GM19238 (cell line): Measurements from ENCODE around the gene DGKI.
"Not testable (repeated sequence)": the region's sequence is repeated elsewhere in the genome, so short reads cannot be mapped to it uniquely, and the experiment has no call there.

ENCODE experiments used
- DNase-seq: peaks from one replicate; pipeline ENCODE4 v3.0.0; 2011; ENCODE audit warnings: low spot score; ENCODE audit not compliant: insufficient read length

DGKI gene

DNA sequence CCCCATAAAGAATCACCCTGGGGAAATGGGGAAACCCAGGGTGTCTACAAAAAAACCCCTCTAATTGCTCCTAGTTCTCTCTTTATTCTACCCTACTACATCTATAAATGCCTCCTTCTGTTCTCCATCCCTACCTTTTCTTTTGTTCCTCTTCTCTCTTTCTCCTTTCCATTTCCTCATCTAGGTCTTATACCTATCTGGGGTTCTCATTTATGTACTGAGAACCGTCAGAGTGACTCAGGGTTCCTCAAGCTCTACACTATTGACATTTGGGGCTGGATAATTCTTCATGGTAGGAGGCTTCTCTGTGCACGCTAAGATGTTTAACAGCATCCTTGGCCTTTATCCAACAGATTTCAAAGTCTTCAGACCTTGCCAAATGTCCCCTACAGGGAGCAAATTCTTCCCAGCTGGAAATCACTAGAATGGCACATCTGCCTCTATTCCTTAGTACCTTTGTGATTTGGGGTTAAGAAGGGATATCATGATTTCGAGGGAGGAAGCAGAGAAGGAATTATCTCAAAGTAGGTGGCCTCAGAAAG is 365.9 kb downstream of the DGKI start:
- DNase-seq = no peak

DNA sequence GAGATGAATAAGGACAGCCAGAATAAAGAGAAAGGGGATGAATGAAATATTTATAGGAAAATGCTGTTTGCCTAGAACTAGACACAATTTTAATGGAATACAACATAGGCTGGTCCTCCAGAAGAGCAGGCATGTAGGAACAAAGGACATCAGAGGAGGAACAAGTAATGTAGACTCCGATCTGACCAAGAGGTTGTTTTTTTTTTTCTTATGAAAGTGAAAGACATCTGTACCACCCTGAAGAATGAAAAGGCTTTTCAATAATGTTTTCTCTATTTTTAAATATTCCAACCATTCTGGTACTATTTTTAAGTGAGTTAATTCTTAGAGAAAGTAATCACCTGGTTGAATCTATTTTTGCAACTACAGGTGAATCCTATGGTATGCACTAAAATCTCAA is 366.4 kb downstream of the DGKI start:
- no peak for DNase-seq

DNA sequence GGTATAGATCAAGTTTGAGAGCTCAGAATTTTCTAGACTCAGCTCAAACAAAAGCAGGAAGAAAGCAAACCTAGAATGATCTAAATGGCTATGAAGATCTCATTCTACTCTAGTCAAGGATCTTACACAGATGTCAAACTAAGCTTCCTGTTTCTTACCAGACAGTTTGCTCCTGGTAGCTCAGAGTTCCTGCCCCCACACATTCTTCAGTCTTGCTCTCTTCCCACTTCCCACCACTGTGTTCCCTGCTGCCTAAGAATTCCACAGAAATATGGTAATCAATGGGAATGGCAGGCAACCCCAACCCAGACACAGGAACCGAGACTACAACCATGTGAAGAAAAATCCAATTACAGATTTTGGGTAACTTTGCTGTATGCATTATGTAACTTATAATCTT is 369.8 kb downstream of the DGKI start:
- DNase-seq = no peak

DNA sequence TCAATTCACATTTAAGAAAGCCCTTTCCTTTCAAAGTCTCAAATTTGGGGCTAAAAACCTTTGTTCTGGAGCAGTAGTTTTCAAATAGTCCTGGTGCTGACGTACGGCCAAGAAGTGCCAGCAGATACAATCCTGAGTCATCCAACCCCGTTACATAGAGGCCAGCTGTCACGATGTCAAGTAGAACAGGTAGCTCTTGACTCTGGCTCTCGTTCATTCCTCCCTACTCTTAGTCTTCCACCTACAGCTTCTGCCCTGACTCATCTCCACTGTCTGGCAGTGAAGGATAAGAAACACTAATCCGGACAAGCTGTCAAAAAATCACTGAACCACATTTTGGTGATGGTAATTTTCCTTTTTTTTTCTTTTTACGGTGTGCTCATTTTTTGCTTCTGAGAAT is 370.8 kb downstream of the DGKI start:
- DNase-seq = no peak

DNA sequence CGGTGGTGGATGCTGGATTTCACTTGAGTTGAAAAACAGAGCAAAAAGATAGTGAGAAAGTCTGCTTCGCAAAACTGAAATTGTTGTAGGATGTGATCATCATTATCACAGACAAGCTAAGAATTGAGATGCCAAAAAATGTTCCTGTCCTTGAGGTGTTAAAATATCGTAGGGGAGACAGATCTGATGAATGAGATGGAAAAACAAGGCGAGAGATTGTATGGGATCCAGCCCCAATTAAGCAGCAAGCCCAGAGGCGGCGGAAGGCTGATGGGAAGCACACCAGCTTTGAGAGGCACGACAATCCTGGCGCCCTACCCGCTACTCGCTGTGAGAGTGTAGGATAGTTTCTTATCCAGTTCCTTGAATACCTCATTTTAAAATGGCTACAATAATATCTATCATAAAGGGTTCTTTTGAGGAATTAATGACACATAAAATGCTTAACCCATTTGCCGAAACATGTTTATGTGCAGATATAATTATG is 372.2 kb downstream of the DGKI start:
- no peak for DNase-seq

DNA sequence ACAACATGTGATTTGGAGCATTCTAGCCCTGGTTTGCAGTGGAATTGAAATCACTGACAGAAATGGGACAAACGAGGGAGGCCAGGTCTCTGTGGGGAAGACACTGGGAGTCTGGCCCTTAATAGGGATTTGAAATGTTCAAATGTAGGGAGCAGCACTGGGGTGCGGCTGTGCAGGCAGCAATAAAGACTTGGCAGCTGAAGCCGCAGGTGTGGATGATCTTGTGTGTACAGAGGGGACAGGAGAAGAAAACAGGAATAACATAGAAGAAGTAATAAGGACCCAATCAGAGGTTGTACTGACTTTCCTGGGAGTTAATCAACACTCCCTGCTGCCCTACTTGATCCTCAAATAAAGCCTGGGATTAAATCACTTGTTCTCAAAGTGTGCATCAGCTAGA is 375.6 kb downstream of the DGKI start:
- DNase-seq = no peak

DNA sequence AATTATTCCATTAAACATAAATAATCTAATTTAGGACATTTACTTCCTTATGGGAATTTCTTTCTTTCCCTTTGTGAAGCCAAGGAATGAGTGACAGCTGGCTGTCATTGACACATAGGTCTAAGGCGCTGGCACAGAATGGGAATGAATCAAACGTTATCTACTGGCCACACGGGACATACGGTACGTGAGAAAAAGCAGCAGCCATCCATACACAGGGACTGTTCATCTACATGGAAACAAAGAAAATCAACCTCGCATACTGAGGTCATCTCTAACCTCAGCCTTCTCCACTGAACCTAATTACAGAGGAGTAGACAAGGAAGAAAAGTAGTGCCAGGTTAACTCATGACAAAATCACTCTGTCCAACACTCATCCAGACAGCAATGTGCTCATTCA is 376.9 kb downstream of the DGKI start:
- no peak for DNase-seq

DNA sequence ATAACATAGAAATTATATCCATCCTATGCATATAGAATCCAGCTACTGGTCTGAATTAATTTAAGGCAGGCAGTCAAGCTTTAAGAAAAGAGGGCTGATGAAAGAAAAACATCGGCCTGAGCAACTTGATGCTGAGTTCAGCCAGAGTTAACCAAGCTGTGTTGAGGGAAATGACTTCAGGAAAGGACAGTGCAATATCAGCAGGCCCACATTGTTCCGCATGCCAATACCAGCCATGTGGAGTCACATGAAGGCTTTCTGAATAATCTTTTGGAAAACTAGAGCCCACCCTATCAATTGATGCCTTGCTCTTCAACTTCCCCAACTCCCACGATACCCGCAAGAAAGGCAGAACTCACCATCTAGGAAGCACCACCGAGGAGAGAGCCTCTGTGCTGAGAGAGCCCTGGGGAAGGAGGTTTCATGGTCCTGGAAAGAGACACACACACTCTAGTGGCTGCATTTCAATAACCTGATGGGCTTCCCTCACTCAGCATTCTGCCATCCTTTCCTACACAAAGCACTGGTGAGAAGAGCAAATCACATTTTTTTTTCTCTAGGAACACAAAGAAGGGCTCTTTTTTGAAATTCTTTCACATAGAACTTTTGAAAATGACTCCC is 377.5 kb downstream of the DGKI start:
- DNase-seq = no peak

DNA sequence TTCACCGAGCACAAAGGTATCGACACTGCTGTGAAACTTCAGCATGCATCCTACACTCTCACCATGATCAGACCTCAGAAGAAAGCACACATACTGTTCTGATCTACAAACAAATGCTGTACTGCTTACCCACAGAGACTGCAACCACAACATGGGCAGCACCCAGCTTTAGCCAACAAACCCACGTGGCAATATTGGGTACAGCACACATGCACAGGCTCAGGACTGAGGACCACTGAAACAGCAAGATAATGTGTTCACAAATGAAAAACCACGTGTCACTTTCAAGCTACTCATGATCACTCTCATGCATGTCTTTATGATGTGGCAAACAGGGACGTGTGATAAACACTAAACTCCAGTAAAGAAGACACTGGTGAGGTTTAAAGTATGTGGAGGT is 383.9 kb downstream of the DGKI start:
- no peak for DNase-seq

DNA sequence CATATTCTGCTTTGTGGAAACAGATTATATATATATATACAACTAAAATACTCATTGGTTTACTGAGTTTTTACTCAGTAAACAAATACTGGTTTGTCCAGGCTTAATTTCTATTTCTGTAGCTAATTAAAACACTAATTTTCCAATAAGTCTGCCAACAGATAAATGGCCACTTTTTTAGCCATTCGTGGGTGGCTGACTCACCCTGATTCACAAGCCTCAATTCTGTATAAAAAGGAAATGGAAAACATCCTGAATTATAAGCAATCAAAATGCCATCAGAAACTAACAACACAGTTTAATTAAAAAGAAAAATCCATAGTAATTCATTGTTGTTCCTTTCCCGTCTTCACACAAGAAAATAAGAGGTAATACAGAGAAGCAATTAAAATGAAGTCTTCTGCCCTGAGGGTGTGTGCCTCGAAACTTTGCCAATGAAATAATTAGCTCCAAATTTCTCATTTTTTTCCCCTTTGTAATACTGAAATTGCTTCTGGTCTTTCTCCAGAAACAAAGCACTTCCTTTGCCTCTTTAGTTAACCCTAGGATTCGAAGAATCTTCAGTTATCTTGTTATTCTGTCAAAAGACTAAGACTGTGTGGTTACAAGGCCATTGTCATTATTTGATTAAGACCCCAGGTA is 384.6 kb downstream of the DGKI start:
- DNase-seq = no peak

DNA sequence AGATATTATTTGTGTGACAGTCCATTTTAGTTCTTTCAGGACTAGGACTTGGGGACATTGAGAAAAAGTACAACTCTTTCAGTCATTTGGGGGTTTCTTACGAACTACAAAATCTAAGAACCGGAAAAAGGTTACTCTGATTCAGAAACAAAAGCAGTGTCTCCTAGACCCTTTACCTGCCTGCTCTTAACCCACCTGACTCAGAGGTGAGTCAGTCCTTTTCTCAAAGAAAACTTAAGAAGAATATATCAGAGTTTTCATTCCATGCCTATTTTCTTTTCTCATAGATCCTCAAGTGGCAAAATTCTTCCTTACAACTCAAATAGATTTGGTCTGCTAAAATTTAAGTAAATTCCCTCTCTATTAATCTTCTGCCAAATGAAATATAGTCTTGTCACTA is 388.4 kb downstream of the DGKI start:
- no peak for DNase-seq

DNA sequence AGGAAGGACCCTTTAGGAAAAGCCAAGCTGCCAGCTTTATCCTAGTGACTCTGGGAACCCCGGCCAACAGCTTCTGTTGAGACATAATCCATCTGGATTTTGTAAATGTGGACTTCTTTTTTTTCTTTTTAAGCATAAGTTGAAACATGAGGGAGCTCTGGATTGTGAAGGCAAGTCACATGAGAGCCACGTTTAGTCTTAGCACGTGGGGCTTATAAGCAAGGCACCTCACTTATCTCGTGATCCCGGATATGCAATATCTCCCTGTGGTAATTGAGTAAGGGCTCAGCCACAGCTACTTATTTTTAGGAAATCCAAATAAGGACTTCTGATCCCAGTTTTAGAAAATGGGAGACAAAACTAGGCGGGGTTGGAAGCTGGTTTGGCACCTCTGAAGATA is 392.0 kb downstream of the DGKI start:
- no peak for DNase-seq

DNA sequence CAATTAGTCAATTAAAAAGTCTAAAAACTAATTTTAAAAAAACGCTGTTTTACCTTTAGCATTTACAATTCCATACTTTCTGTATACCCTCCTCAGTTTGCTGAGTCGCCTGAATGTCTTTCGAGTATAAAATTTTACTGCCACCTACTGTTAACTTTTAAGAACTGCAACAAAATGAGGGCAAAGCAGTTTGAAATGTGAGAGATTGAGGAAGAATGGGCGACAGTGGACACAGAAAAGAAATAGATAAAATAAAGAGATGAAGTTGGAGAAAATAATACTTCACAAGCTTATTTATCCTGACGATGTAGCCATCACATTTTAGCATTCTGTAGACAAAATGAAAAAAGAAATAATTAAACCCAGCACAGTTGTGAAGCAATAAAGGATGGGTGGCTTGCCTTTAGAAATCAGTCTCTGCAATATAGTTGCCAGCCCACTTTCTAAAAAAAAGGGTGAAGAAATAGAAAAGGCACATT is 392.5 kb downstream of the DGKI start:
- DNase-seq = no peak

DNA sequence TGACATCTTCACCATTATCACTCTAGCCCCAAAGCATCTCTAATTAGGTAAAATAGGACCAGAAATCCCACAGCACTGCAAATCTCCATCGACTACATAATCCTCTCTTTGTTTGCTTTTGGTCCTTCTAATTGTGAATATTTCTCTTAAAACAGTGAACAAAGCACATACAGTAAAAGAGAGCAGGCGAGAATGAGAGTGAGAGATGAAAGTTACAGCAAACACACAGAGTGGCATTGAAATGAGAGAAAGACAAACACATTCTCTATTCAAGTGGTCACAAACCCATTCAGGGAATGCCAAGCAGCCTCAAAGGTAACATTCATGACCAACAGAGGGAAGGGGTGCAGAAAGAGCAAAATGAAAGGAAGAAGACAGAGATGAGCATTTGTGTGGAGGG is 393.4 kb downstream of the DGKI start:
- DNase-seq = no peak

DNA sequence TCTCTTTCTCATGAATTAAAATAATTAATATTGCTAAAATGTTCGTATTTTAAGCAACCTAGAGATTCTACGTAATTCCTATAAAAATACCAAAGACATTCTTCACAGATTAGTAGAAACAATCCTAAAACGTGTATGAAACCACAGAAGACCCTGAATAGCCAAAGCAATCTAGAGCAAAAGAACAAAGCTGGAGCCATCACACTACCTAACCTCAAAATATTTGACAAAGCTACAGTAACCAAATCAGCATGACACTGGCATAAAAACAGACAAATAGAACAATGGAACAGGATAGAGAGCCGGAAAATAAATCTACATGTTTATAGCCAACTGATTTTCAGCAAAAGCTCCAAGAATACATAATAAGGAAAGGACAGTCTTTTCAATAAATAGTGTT is 397.8 kb downstream of the DGKI start:
- no peak for DNase-seq

DNA sequence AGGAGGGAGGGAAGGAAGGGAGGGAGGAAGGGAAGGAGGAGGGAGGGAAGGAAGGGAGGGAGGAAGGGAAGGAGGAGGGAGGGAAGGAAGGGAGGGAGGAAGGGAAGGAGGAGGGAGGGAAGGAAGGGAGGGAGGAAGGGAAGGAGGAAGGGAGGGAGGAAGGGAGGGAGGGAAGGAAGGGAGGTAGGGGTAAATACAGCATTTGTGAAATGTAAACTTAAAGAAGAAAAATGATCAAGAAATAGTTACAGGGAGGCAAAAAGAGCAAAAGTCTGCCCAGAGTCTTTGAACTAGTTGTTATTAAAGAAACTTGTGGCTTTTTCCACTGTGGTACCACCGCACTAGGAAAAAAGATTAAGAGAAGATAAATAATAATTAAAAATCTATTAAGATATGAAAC is 398.2 kb downstream of the DGKI start:
- not testable (repeated sequence) for DNase-seq

DNA sequence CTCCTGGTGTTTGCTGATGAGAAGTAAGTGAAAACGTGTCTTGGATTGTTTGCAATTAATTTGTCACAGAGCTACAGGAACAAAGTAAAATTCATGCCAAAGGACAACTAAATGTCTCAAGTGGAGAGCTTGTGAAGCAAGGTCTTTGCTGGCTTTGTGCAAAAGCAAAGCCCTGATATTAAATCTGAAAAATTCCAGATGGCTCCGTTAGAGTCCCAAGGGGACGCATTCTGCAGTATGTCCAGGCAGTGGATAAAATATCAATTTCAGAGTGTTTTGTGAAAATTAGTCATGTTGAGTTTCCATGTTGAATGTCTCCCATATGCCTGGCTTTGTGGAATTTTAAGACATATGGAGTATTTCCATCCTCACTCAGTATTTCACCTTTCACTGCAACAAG is 400.7 kb downstream of the DGKI start:
- DNase-seq = no peak

DNA sequence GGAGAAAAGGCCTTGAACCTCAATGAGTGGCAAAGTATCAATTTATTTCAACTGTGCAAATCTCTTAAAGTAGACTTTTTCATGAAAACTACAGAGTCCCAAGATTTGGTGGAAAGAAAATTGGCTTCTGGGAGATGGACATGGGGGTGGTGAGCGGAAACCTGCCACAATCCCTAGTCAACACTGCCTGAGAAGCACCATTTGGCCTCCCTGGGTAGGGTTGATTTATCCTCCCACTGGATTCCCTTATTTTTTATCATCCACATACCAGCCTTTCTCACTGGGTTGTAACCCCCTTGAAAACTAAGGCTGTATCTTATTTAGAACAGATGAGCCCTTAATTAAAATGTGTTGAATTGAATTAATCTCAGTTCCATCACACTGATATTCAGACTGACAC is 401.5 kb downstream of the DGKI start:
- DNase-seq = no peak

DNA sequence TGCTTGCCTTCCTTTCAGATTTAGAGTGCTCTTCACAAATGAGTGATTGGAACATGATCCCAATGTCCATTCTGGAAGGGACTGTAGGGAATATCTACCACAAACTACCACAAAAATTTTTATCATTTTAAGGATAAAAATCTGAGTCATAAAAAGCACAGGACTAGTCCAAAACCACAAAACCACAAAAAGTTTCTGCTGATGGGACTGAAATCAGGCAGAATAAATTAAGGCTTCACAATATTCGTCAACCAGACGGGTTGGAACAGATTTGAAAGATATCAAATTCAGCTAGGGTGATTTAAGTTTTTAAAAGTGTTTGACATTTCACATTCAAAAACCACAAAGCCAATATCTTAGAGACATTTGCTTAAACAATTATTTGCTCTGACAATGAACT is 403.2 kb downstream of the DGKI start:
- DNase-seq = no peak

DNA sequence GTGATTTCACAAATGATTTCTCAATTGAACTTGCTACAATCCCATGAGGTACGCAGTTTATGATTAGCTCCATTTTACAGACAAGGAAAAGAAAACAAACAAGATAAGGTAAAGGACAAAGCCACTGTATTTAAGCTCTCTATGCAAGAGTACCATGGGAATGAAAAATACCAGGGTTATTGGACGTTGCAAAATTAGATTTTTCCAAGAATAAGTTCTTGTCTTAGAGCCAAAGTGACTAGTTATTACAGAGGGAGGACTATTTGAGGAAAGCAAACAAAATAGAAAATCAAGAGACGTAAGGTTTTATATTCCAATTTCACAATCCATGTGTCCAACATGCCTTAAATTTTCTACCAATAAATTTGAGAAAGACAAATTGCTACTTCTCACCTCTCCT is 405.3 kb downstream of the DGKI start:
- DNase-seq = no peak

DNA sequence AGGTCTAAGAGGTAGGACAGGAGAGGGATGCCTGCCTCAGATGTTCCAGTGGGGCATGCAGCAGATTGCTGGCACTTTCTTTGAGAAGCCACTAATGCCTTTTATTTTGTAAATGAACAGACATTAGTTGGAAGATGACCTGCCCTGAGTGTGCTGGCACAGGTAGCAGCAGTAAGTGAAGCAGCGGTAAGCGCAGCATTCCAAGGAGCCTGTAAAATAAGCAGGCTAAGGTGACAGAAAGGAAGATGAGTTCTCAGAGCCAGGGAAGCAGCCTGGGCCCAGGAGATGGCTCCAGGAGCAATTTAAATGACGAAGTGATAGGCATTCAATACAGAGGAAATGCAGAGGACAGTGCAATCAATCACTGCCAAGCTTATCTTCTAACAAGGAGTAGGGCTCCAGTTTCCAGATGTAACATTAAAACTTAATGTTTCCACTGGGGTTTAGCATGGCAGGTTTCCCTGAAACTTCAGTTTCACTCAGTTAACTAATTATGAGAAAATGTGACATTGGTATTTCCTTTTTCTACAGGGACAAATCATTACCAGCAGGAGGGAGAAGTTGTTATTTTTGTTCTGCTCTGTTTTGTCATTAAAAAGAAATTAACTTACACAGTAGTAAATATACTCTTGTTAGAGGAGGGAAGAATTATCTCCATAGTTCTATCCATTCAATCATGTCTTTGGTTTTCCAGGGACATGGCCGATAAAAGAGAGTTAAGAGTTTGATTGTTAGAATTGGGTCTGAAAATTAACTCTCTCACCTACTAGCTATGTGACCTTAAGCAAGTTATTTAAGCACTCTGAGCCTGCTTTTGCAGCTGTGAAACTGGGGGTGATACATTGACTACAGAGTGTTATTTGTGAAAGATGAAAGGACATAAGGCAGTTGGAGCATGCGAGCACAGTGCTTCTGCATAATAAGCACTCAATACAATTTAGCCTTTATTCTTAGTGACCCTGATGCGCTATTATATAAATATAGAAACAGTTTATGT is 406.6 kb downstream of the DGKI start:
- no peak for DNase-seq

DNA sequence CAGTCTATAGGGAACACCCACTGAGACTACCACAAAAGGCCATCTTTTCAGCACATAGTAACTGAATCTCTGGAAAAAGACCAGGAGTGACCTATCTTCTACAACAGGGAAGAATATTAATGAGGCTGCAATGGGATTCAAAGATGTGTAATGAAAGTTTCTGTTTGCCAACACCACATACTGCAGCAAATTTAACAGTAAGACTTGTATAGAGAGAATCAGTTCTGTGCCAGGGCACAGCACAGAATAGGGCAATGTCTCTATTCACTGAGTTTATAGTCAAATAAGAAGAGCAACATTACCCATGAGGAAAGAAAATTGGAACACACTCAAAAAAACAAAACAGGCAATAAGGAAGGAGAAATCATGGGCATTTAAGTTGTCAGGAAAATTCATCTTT is 411.8 kb downstream of the DGKI start:
- no peak for DNase-seq
